ENCODE results near the gene TNXB.
"Not testable (repeated sequence)": the region's sequence is repeated elsewhere in the genome, so short reads cannot be mapped to it uniquely, and the experiment has no call there.

Gene TNXB

GRCh38 chr6:32004864-32005537, 104.1 kb downstream of the TNXB start:
- DNase-seq (ENCODE audit: low read depth in 2 of 2), result not testable (repeated sequence)

- DNase-seq (ENCODE audit: low read depth in 2 of 2), result not testable (repeated sequence)
Measured at GRCh38 chr6:32004393-32004792, 104.7 kb downstream of the TNXB start.

- DNase-seq (ENCODE audit: low read depth in 2 of 2), result not testable (repeated sequence)
Measured at GRCh38 chr6:32003301-32003700, 105.8 kb downstream of the TNXB start.

- DNase-seq (ENCODE audit: low read depth in 2 of 2), result not testable (repeated sequence)
Measured at GRCh38 chr6:32002546-32003268, 106.4 kb downstream of the TNXB start.

- not testable (repeated sequence) for DNase-seq (ENCODE audit: low read depth in 2 of 2)
Measured at GRCh38 chr6:31996385-31996784, 112.8 kb downstream of the TNXB start.

- DNase-seq (ENCODE audit: low read depth in 2 of 2), result not testable (repeated sequence)
Measured at GRCh38 chr6:31994421-31994820, 114.7 kb downstream of the TNXB start.
